Activated T-helper 1 cell treated with anti-CD3 and anti-CD28 coated beads, Interleukin-2, amount 50 U/mL, for 16 hours (primary cell): Measurements from ENCODE around the gene MALSU1.

Experiments used
- DNase-seq, 2 donors: peaks; one replicate each; pipeline ENCODE4 v3.0.0-alpha.2; 2020; ENCODE audit warnings: low read depth in 1 of 2, low spot score in 1 of 2

Gene MALSU1

DNA sequence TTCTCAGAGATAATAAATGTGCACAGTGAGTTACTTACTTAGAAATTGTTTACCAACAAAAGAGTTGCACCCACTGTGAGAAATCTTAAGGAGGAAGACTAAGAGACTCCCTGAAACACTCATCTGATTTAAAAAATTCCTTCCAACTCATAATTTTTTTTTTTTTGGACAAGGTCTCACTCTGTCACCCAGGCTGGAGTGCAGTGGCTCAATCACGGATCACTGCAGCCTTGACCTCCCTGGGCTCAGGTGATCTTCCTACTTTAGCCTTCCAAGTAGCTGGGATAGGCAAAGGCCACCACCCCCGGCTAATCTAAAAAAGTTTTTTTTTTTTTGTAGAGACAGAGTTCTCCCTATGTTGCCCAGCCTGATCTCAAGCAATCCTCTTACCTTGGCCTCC is 36.0 kb downstream of the MALSU1 start:
- no peak for DNase-seq

- DNase-seq, result no peak
Observed at GRCh38 chr7:23335621-23336020, 36.5 kb downstream of the MALSU1 start.

DNA sequence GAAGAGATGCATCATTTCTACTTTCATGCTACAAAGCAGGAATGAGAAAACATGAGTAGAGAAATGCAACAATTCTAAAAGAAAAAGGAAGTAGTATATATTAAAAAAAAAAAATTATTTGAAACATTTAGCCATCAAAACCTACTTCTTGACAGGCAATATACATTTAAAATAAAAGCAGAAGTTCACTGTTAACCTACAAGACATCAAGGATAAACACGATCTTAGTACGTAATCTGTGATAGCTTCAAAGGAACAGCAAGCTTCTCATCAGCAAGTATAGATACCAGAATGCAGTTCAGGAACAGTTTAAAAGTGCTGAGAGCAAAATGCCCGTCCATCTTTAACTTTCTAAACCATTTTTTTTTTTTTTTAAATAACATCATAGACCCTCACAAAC is 36.9 kb downstream of the MALSU1 start:
- no peak for DNase-seq

GRCh38 chr7:23336799-23337283 is 37.7 kb downstream of the MALSU1 start:
- no peak for DNase-seq

DNA sequence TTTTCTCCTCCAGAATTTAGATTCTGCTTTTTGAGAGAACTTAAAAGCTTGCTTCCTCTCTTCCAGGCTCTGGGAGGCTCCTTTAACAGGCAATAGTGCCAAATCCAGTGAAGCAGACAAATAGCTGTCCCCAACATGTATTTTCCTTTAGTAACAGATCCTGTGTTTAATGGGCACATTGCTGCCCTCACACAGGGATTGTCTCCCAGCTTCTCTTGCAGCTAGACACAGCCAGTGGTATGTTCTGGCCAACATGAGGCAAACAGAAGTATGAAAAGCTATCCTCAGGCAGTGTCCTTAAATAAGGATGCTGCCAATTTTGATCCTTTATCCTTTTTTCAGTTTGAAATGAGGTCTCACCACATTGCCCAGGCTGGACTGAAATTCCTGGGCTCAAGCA is 38.2 kb downstream of the MALSU1 start:
- DNase-seq, result no peak

- no peak for DNase-seq
Observed at GRCh38 chr7:23338439-23338838, 39.3 kb downstream of the MALSU1 start.

DNA sequence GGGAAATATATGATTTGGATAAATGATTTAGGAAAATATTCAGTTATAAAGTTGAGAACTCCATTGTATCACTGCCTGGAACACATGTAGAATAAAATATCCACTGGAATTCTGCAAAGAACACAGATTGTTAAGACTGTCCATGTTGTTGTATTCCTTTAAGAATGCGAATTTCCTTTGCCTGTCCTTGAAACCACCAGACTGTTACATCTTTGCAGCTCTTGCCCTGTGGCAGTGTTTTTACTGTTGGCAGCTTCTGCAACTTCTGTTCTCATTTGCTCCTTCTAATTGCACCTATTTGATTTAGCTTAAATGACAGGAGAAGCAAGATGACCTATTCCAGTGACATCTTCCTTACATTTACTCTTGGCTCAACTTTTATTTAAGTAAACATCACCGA is 39.7 kb downstream of the MALSU1 start:
- DNase-seq, result no peak

- DNase-seq, result no peak
Observed at GRCh38 chr7:23341846-23342598, 42.9 kb downstream of the MALSU1 start.

GRCh38 chr7:23343102-23343501 is 44.0 kb downstream of the MALSU1 start:
- DNase-seq, result no peak

- DNase-seq, result no peak
Observed at GRCh38 chr7:23343806-23344475, 44.8 kb downstream of the MALSU1 start.

DNA sequence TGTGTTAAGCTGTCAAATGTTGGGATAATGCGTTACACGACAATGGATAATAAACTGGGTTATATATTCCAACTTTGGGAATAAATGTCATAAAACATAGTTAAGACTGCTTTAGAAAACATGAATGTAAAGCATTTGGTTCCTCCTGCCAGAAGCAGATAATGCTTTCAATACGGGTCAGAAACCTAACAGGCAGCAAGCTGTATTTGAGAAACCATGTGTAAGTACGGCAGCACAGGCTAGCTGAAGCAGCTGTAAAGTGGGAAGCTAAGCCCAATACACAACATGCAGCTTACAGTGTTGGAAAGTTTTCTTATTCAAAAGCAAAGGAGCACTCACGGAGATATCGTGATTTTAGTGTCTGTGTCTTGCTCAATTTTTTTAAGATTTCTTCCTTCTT is 46.5 kb downstream of the MALSU1 start:
- DNase-seq, result no peak

DNA sequence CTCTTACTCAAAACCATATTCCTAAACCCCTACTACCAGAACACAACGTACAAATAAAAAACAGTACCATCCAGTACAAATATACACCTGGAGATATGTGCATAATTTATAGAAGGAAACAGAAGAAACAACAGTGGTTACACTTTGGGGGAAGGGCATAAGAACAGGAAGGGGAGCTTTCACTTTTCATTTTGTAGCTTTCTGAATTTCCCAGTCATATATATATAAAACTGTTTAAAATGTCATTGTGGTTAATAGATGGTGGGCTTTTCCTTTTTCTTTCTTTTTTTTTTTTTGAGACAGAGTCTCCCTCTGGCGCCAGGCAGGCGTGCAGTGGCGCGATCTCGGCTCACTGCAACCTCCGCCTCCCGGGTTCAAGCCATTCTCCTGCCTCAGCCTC is 47.2 kb downstream of the MALSU1 start:
- DNase-seq, result no peak

- DNase-seq, result no peak
Observed at GRCh38 chr7:23347033-23347681, 48.0 kb downstream of the MALSU1 start.

GRCh38 chr7:23347682-23348180 is 48.6 kb downstream of the MALSU1 start:
- DNase-seq, result no peak

- DNase-seq, result no peak
Observed at GRCh38 chr7:23349484-23350157, 50.5 kb downstream of the MALSU1 start.

DNA sequence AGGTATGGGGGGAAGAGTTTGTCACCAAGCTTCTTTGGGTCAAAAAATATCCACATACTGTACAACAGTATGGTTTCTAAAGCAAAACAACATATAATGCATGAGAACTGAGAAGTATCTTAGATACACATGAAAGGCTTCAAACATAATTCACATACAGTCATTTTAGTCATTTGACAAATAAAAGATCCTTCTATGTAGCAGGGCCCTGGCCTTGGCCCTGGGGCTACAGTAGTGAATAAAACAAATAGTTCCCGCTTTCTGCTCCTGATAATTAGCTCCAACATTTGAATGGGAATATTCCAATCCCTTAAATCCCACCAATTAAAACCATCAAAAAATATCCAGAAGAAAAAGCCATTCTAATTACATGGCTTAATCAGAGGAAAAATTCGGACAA is 51.3 kb downstream of the MALSU1 start:
- DNase-seq, result no peak

- DNase-seq, result no peak
Observed at GRCh38 chr7:23353172-23353571, 54.0 kb downstream of the MALSU1 start.

DNA sequence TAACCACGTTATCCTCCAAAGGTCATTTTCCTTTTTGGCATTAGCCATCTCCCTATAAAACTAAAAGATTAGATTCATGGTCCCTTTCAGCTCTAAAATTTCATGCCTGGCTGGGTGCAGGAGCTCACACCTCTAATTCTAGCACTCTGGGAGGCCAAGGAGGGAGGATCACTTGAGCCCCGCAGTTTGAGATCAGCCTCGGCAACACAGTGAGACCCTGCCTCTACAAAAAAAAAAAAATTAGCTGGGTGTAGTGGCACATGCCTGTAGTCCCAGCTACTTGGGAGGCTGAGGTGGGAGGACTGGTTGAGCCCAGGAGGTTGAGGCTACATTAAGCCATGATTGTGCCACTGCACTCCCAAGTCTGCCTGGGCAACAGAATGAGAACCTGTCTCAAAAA is 57.0 kb downstream of the MALSU1 start:
- DNase-seq, result no peak

DNA sequence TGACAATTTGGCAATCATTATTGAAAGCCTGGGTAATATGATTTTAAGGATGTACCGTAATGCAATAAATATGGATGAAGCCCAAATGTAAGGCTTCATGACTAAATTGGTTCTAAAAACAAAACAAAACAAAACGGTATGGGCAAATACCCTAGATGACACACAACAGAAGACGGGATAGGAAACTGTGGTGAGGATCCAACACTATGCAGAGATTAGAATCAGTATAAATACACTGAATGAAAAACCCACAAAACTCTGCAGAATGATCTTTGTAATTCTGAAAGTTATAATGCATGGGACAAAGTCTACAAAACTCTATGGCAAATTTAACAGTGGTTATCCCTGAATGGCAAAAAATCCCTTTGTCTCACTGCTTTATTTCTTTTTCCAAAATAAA is 57.6 kb downstream of the MALSU1 start:
- DNase-seq, result no peak

- no peak for DNase-seq
Observed at GRCh38 chr7:23357190-23358093, 58.3 kb downstream of the MALSU1 start.
